Naive thymus-derived CD8-positive, alpha-beta T cell (primary cell): ENCODE data around the gene PCP2. TPM values are rescaled to one million over a fixed set of nuclear protein-coding genes. Genes with fewer than 3 reads are reported as not detected.
A peak's percentile ranks its signal among the peaks of the same experiment; 100 is the strongest.

ENCODE experiments used
- ATAC-seq, 2 donors: fragments of 150-1000 bp; cut with Tn5 transposase in 1 of 2; sonication (Bioruptor Pico), chemical (Tn5 transposase) in 1 of 2; 1 replicate in 1 of 2; 2 replicates in 1 of 2; pipeline ENCODE4 v1.10.0; 2021; ENCODE audit warnings: mild to moderate bottlenecking in 2 of 2, moderate library complexity in 2 of 2
- POLR2A ChIA-PET: fragments of 350-600 bp; sonication (Branson Sonifier 250); formaldehyde crosslinking; loops from one replicate; lab custom pipeline; 2021; ENCODE audit warnings: antibody characterized with exemption; lab: Charles Lee
- DNase-seq, 10 donors: peaks; one replicate each; pipeline versions ENCODE4 v3.0.0 to v3.0.0-alpha.2; 2020 to 2022
- H3K27ac Mint-ChIP-seq, 10 donors: one replicate each; pipeline ENCODE4 v1.8.0; 2020 to 2022; ENCODE audit warnings: mild to moderate bottlenecking in 10 of 10, mixed read lengths in 10 of 10, moderate library complexity in 4 of 10, inconsistent platforms in 1 of 10
- H3K27me3 Mint-ChIP-seq, 5 donors: one replicate each; pipeline ENCODE4 v1.8.0; 2021 to 2022; ENCODE audit warnings: mixed read lengths in 5 of 5
- H3K36me3 Mint-ChIP-seq, 3 donors: one replicate each; pipeline ENCODE4 v1.8.0; 2020 to 2022; ENCODE audit warnings: mixed read lengths in 3 of 3, mild to moderate bottlenecking in 2 of 3, inconsistent platforms in 1 of 3
- H3K4me1 Mint-ChIP-seq, 4 donors: one replicate each; pipeline ENCODE4 v1.8.0; 2021 to 2022; ENCODE audit warnings: mixed read lengths in 4 of 4
- H3K4me3 Mint-ChIP-seq, 10 donors: one replicate each; pipeline ENCODE4 v1.8.0; 2020 to 2022; ENCODE audit warnings: mild to moderate bottlenecking in 10 of 10, mixed read lengths in 10 of 10, moderate library complexity in 6 of 10, inconsistent platforms in 1 of 10
- H3K9me3 Mint-ChIP-seq, 9 donors: one replicate each; pipeline ENCODE4 v1.8.0; 2020 to 2022; ENCODE audit warnings: mixed read lengths in 9 of 9, mild to moderate bottlenecking in 3 of 9, inconsistent platforms in 1 of 9, moderate library complexity in 1 of 9
- polyA plus RNA-seq, 3 donors: library from polyadenylated mRNA; unstranded; fragments of 300-500 nt; fragmentation: Illumina TruSeq; gene quantifications; one replicate each; pipeline ENCODE4 v1.2.3, GENCODE V29; 2021
- total RNA-seq, 8 experiments: library from RNA in 2 of 8; stranded (reverse) in 2 of 8; gene quantifications; one replicate each; pipeline ENCODE4 v1.2.3 and lab custom pipeline; 2021 to 2026

Gene PCP2
- total and polyA plus RNA-seq, 5 experiments from 2014 or later, result 0.76 to 8.4 (median 5.2) TPM; not detected in 2

- POLR2A ChIA-PET, result no interaction called here
- no peak overlapping the region for H3K27ac Mint-ChIP-seq
- H3K36me3 Mint-ChIP-seq, result no peaks in the 10 kb centered on the region
- DNase-seq, result no peak
- H3K4me3 Mint-ChIP-seq, result no peak overlapping the region
- no peak for ATAC-seq
- H3K9me3 Mint-ChIP-seq, result no peaks in the 10 kb centered on the region
- H3K27me3 Mint-ChIP-seq, result no peaks in the 10 kb centered on the region
- H3K4me1 Mint-ChIP-seq, result peaks cover 0 to 2% (median 1%) of the 10 kb centered on the region in 4 donors
Observed at GRCh38 chr19:7611541-7612279, 21.8 kb downstream of the PCP2 start.

- Mint-ChIP-seq H3K27me3 (peaks cover 0 to 3% (median 0%) of the 10 kb centered on the region in 5 donors), H3K4me3 (no peak overlapping the region), H3K27ac (no peak overlapping the region), H3K36me3 (no peaks in the 10 kb centered on the region), H3K9me3 (no peaks in the 10 kb centered on the region), H3K4me1 (peaks cover 0 to 5% (median 1%) of the 10 kb centered on the region in 4 donors)
- DNase-seq (no peak), ATAC-seq (no peak)
- POLR2A ChIA-PET, result no interaction called here
Observed at GRCh38 chr19:7610491-7611240, 22.9 kb downstream of the PCP2 start.

- ATAC-seq (no peak), DNase-seq (no peak)
- H3K36me3 Mint-ChIP-seq, result no peaks in the 10 kb centered on the region
- peaks cover 0 to 12% (median 2%) of the 10 kb centered on the region in 4 donors for H3K4me1 Mint-ChIP-seq
- no peak overlapping the region for H3K4me3 Mint-ChIP-seq
- H3K27ac Mint-ChIP-seq, result peak overlapping the region in 1 of 10 donors; percentile 60
- POLR2A ChIA-PET, result interaction anchor here (0.7 to 1.9 kb wide), 3 partner anchors 22 to 336 kb away, joined by 4 to 5 read pairs (median 5); partner anchors contain the start of genes PET100 and XAB2
- no peaks in the 10 kb centered on the region for H3K9me3 Mint-ChIP-seq
- H3K27me3 Mint-ChIP-seq, result peaks cover 3 to 23% (median 8%) of the 10 kb centered on the region in 5 donors
Observed at GRCh38 chr19:7607874-7608560, 25.5 kb downstream of the PCP2 start.

- ATAC-seq (no peak), DNase-seq (no peak)
- Mint-ChIP-seq H3K27ac (no peak overlapping the region), H3K4me1 (peaks cover 0 to 12% (median 2%) of the 10 kb centered on the region in 4 donors), H3K4me3 (no peak overlapping the region), H3K36me3 (no peaks in the 10 kb centered on the region), H3K27me3 (peaks cover 3 to 28% (median 9%) of the 10 kb centered on the region in 5 donors), H3K9me3 (no peaks in the 10 kb centered on the region)
- POLR2A ChIA-PET, result interaction anchor here (1.9 kb wide), 1 partner anchor 22 kb away, joined by 5 read pairs; the partner anchor contains the start of genes PET100 and XAB2
Observed at GRCh38 chr19:7607212-7607873, 26.2 kb downstream of the PCP2 start.

GRCh38 chr19:7606289-7606688 lies 27.2 kb downstream of the PCP2 start:
- POLR2A ChIA-PET, result no interaction called here
- Mint-ChIP-seq H3K9me3 (no peaks in the 10 kb centered on the region), H3K36me3 (no peaks in the 10 kb centered on the region), H3K27me3 (peaks cover 6 to 34% (median 10%) of the 10 kb centered on the region in 5 donors), H3K27ac (no peak overlapping the region), H3K4me3 (no peak overlapping the region), H3K4me1 (peaks cover 0 to 12% (median 3%) of the 10 kb centered on the region in 4 donors)
- ATAC-seq, result no peak
- no peak for DNase-seq

GRCh38 chr19:7605490-7606222 lies 27.9 kb downstream of the PCP2 start:
- Mint-ChIP-seq H3K4me3 (no peak overlapping the region), H3K4me1 (peaks cover 0 to 12% (median 3%) of the 10 kb centered on the region in 4 donors), H3K27me3 (peaks cover 6 to 34% (median 10%) of the 10 kb centered on the region in 5 donors), H3K27ac (no peak overlapping the region), H3K9me3 (no peaks in the 10 kb centered on the region), H3K36me3 (no peaks in the 10 kb centered on the region)
- POLR2A ChIA-PET, result interaction anchor here (0.6 kb wide), 1 partner anchor 10 kb away, joined by 3 read pairs; no protein-coding TSS in a partner anchor
- peak in 3 of 10 donors; percentile 15 to 23 (median 23) for DNase-seq
- ATAC-seq, result peak; percentile 30 to 63

GRCh38 chr19:7603919-7604318 lies 29.6 kb downstream of the PCP2 start:
- DNase-seq (no peak), ATAC-seq (no peak)
- Mint-ChIP-seq H3K27ac (no peak overlapping the region), H3K9me3 (no peaks in the 10 kb centered on the region), H3K4me1 (peaks cover 0 to 12% (median 3%) of the 10 kb centered on the region in 4 donors), H3K36me3 (no peaks in the 10 kb centered on the region), H3K27me3 (peaks cover 6 to 35% (median 10%) of the 10 kb centered on the region in 5 donors), H3K4me3 (no peak overlapping the region)
- POLR2A ChIA-PET, result no interaction called here

- POLR2A ChIA-PET, result no interaction called here
- no peak overlapping the region for H3K4me3 Mint-ChIP-seq
- H3K27ac Mint-ChIP-seq, result no peak overlapping the region
- H3K4me1 Mint-ChIP-seq, result peaks cover 0 to 12% (median 4%) of the 10 kb centered on the region in 4 donors
- peaks cover 12 to 44% (median 16%) of the 10 kb centered on the region in 5 donors for H3K27me3 Mint-ChIP-seq
- no peaks in the 10 kb centered on the region for H3K9me3 Mint-ChIP-seq
- H3K36me3 Mint-ChIP-seq, result peaks cover 0 to 2% (median 0%) of the 10 kb centered on the region in 3 donors
- no peak for ATAC-seq
- DNase-seq, result no peak
Observed at GRCh38 chr19:7602935-7603497, 30.5 kb downstream of the PCP2 start.

- ATAC-seq, result no peak
- Mint-ChIP-seq H3K4me3 (no peak overlapping the region), H3K27me3 (peaks cover 14 to 50% (median 20%) of the 10 kb centered on the region in 5 donors), H3K27ac (no peak overlapping the region), H3K9me3 (no peaks in the 10 kb centered on the region), H3K36me3 (peaks cover 0 to 3% (median 0%) of the 10 kb centered on the region in 3 donors), H3K4me1 (peaks cover 0 to 12% (median 4%) of the 10 kb centered on the region in 4 donors)
- POLR2A ChIA-PET, result no interaction called here
- no peak for DNase-seq
Observed at GRCh38 chr19:7602240-7602934, 31.1 kb downstream of the PCP2 start.

GRCh38 chr19:7600721-7601120 lies 32.8 kb downstream of the PCP2 start:
- Mint-ChIP-seq H3K4me1 (peaks cover 0 to 14% (median 4%) of the 10 kb centered on the region in 4 donors), H3K36me3 (peaks cover 0 to 3% (median 0%) of the 10 kb centered on the region in 3 donors), H3K27me3 (peaks cover 16 to 55% (median 26%) of the 10 kb centered on the region in 5 donors), H3K9me3 (no peaks in the 10 kb centered on the region), H3K27ac (no peak overlapping the region), H3K4me3 (no peak overlapping the region)
- no peak for ATAC-seq
- DNase-seq, result no peak
- POLR2A ChIA-PET, result no interaction called here

- POLR2A ChIA-PET, result interaction anchor here (0.5 to 0.9 kb wide), 2 partner anchors 227 to 727 kb away, joined by 3 to 8 read pairs; no protein-coding TSS in a partner anchor
- Mint-ChIP-seq H3K27ac (no peak overlapping the region), H3K4me3 (peak overlapping the region in 4 of 10 donors; percentile 10 to 48 (median 15)), H3K36me3 (peaks cover 0 to 3% (median 0%) of the 10 kb centered on the region in 3 donors), H3K4me1 (peaks cover 4 to 10% (median 6%) of the 10 kb centered on the region in 4 donors), H3K27me3 (peaks cover 18 to 60% (median 37%) of the 10 kb centered on the region in 5 donors), H3K9me3 (no peaks in the 10 kb centered on the region)
- DNase-seq (no peak), ATAC-seq (no peak)
Observed at GRCh38 chr19:7598180-7598579, 35.3 kb downstream of the PCP2 start.
